GM12865 (cell line): ENCODE data around the gene UFD1.

Source experiments
- DNase-seq: peaks from one replicate; pipeline ENCODE4 v3.0.0; 2010; ENCODE audit warnings: low read depth
- H3K4me3 ChIP-seq: 2 replicates; pipeline ENCODE4 v1.5.1; 2011; ENCODE audit warnings: mild to moderate bottlenecking, low read depth, low read length, control low read depth
- CTCF ChIP-seq: IDR thresholded peaks from 2 replicates; pipeline ENCODE4 v1.5.1; 2011; ENCODE audit warnings: low read length, control low read depth, low read depth, inconsistent platforms; ENCODE audit not compliant: insufficient read depth; ENCODE audit errors: missing control alignments

The UFD1 gene

GRCh38 chr22:19455585-19456370 is 23.2 kb downstream of the UFD1 start:
- no peak overlapping the region for H3K4me3 ChIP-seq
- no peak for TF ChIP-seq CTCF
- no peak for DNase-seq

- TF ChIP-seq CTCF, result no peak
- no peak for DNase-seq
- H3K4me3 ChIP-seq, result no peak overlapping the region
Measured at GRCh38 chr22:19455033-19455432, 24.0 kb downstream of the UFD1 start.

- TF ChIP-seq CTCF, result no peak
- no peak for DNase-seq
- no peak overlapping the region for H3K4me3 ChIP-seq
Measured at GRCh38 chr22:19454156-19454555, 24.8 kb downstream of the UFD1 start.

GRCh38 chr22:19453718-19454117 is 25.3 kb downstream of the UFD1 start:
- H3K4me3 ChIP-seq, result no peak overlapping the region
- TF ChIP-seq CTCF, result no peak
- no peak for DNase-seq

GRCh38 chr22:19451570-19451969 is 27.4 kb downstream of the UFD1 start:
- no peak overlapping the region for H3K4me3 ChIP-seq
- no peak for DNase-seq
- no peak for TF ChIP-seq CTCF

- H3K4me3 ChIP-seq, result no peak overlapping the region
- no peak for TF ChIP-seq CTCF
- DNase-seq, result no peak
Measured at GRCh38 chr22:19450363-19451175, 28.4 kb downstream of the UFD1 start.
